ENCODE results near the gene NSUN2. TPM values are rescaled to one million over a fixed set of nuclear protein-coding genes. Genes with fewer than 3 reads are reported as not detected.

The NSUN2 gene
- total RNA-seq, 1 experiment from 2014 or later: 54.2 TPM

DNA sequence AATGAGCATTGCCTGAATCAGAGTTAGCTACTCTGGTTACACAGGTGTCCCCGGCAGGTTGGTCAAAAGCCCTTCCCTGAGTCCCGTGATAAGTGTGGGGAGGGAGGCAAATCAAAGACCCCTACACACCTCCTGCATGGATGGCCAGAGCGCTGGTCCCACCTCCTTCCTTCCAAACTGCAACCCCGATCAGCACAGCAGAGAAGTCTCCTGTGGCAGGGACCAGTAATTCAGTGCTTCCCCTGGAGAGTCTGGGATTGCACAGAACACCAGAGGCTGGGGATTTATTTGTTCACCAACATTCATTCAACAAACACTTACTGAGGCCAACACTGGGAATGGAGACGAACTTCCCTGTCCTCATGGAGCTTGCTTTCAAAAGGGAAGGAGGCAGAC is 46.2 kb downstream of the NSUN2 start:
- Histone ChIP-seq H3K4me1 (no peaks in the 10 kb centered on the region), H3K4me3 (no peak overlapping the region), H3K9me3 (replicated peaks) (no peaks in the 10 kb centered on the region), H3K36me3 (no peaks in the 10 kb centered on the region), H3K27me3 (no peaks in the 10 kb centered on the region), H3K27ac (no peak overlapping the region)
- no peak for DNase-seq

DNA sequence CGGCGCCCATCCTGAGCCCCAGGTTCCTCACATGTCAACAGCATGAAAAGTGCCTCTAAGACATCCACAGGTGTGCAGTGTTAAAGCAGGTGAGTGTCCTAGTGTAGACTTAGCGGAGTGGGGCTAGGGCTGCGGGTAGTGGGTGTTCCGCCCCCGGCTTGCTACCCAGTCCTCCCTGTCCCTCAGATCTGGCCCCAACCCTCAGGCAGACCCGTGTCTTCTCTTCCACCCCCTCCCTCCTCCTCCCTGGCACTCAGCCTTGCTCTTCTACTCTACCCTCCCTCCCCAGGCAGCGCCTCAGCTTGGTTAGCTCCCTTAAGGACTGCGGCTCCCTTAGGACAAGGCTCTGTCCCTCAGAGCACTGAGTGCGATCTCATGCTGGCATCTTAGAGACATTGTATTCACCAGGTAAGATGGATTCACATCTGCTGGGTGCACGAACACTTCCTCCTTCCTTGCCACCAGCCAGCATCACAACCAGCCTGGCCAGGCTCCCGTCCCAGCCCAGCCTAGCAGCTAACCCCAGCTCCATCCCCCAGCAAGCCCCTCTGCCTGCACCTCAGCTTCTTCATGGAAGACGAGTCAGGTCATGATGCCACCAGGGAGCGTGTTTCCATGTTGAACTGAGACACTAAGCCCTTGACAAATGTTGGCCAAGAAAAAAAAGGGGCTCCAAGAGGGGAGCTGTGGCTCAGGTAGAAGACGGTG is 46.8 kb downstream of the NSUN2 start:
- Histone ChIP-seq H3K36me3 (no peaks in the 10 kb centered on the region), H3K27me3 (no peaks in the 10 kb centered on the region), H3K4me3 (no peak overlapping the region), H3K27ac (no peak overlapping the region), H3K4me1 (no peaks in the 10 kb centered on the region), H3K9me3 (replicated peaks) (no peaks in the 10 kb centered on the region)
- DNase-seq: no peak

GRCh38 chr5:6585168-6585567 is 47.7 kb downstream of the NSUN2 start:
- DNase-seq: no peak
- Histone ChIP-seq H3K4me1 (no peaks in the 10 kb centered on the region), H3K4me3 (no peak overlapping the region), H3K27me3 (no peaks in the 10 kb centered on the region), H3K36me3 (no peaks in the 10 kb centered on the region), H3K9me3 (replicated peaks) (no peaks in the 10 kb centered on the region), H3K27ac (no peak overlapping the region)

DNA sequence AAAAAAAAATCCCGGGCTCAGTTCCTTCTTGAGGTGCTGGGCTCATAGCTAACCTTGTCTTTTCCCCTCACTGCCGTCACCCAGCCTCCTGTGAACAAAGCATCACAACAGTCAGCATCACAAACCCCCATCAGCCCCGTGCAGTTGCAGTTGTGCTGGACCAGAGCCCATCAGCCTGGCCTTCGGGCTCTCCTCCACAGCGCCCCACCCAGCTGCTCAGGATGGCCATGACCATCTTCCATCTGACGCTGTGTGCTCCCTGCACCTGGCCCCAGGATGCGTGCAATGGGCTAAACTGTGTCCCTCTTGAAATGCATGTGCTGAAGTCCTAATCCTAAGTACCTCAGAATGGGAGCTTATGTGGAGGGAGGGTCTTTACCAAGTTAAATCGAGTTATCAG is 48.1 kb downstream of the NSUN2 start:
- no peaks in the 10 kb centered on the region for H3K4me1 ChIP-seq
- H3K4me3 ChIP-seq: no peak overlapping the region
- no peaks in the 10 kb centered on the region for H3K9me3 ChIP-seq (replicated peaks)
- H3K36me3 ChIP-seq: no peaks in the 10 kb centered on the region
- DNase-seq: no peak
- H3K27ac ChIP-seq: no peak overlapping the region
- no peaks in the 10 kb centered on the region for H3K27me3 ChIP-seq

GRCh38 chr5:6584101-6584645 is 48.7 kb downstream of the NSUN2 start:
- no peak for DNase-seq
- Histone ChIP-seq H3K4me3 (no peak overlapping the region), H3K27me3 (no peaks in the 10 kb centered on the region)

GRCh38 chr5:6583049-6583880 is 49.6 kb downstream of the NSUN2 start:
- DNase-seq: no peak
- no peaks in the 10 kb centered on the region for H3K9me3 ChIP-seq (replicated peaks)
- no peaks in the 10 kb centered on the region for H3K36me3 ChIP-seq
- no peaks in the 10 kb centered on the region for H3K4me1 ChIP-seq
- no peak overlapping the region for H3K4me3 ChIP-seq
- no peak overlapping the region for H3K27ac ChIP-seq
- no peaks in the 10 kb centered on the region for H3K27me3 ChIP-seq

More at GRCh38 chr5:6584101-6584645, 48.7 kb downstream of the NSUN2 start:
- no peaks in the 10 kb centered on the region for H3K36me3 ChIP-seq
- no peaks in the 10 kb centered on the region for H3K9me3 ChIP-seq (replicated peaks)
- H3K27ac ChIP-seq: no peak overlapping the region
- H3K4me1 ChIP-seq: no peaks in the 10 kb centered on the region

- DNase-seq: no peak
- Histone ChIP-seq H3K4me3 (no peak overlapping the region), H3K27ac (no peak overlapping the region), H3K36me3 (no peaks in the 10 kb centered on the region), H3K4me1 (no peaks in the 10 kb centered on the region), H3K27me3 (no peaks in the 10 kb centered on the region), H3K9me3 (replicated peaks) (no peaks in the 10 kb centered on the region)
Observed at GRCh38 chr5:6582507-6583048, 50.3 kb downstream of the NSUN2 start.

GRCh38 chr5:6581559-6582426 is 51.1 kb downstream of the NSUN2 start:
- Histone ChIP-seq H3K9me3 (replicated peaks) (no peaks in the 10 kb centered on the region), H3K4me3 (no peak overlapping the region), H3K27ac (no peak overlapping the region), H3K27me3 (no peaks in the 10 kb centered on the region), H3K4me1 (no peaks in the 10 kb centered on the region), H3K36me3 (no peaks in the 10 kb centered on the region)
- DNase-seq: no peak

- no peak for DNase-seq
- no peak overlapping the region for H3K27ac ChIP-seq
- no peaks in the 10 kb centered on the region for H3K27me3 ChIP-seq
- no peaks in the 10 kb centered on the region for H3K9me3 ChIP-seq (replicated peaks)
- no peaks in the 10 kb centered on the region for H3K36me3 ChIP-seq
- no peaks in the 10 kb centered on the region for H3K4me1 ChIP-seq
- H3K4me3 ChIP-seq: no peak overlapping the region
Observed at GRCh38 chr5:6581090-6581489, 51.8 kb downstream of the NSUN2 start.

DNA sequence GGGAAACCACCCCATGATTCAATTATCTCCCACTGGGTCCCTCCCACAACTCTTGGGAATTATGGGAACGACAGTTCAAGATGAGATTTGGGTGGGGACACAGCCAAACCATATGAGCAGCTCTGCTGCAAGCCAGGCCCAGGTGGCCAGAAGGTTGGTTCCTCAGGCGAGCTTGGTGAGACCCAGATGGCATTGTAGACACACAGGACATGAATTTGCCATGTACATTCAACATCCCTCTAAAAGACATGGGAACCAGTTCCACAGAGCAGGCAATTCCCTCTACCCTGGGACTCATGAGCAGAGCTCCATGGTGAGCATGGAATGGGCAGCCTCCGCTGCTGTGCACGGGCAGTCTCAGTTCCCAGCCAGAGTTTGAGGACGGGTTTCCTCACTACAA is 53.3 kb downstream of the NSUN2 start:
- no peak overlapping the region for H3K27ac ChIP-seq
- H3K36me3 ChIP-seq: no peaks in the 10 kb centered on the region
- DNase-seq: no peak
- no peaks in the 10 kb centered on the region for H3K9me3 ChIP-seq (replicated peaks)
- no peaks in the 10 kb centered on the region for H3K4me1 ChIP-seq
- no peak overlapping the region for H3K4me3 ChIP-seq
- H3K27me3 ChIP-seq: no peaks in the 10 kb centered on the region

DNA sequence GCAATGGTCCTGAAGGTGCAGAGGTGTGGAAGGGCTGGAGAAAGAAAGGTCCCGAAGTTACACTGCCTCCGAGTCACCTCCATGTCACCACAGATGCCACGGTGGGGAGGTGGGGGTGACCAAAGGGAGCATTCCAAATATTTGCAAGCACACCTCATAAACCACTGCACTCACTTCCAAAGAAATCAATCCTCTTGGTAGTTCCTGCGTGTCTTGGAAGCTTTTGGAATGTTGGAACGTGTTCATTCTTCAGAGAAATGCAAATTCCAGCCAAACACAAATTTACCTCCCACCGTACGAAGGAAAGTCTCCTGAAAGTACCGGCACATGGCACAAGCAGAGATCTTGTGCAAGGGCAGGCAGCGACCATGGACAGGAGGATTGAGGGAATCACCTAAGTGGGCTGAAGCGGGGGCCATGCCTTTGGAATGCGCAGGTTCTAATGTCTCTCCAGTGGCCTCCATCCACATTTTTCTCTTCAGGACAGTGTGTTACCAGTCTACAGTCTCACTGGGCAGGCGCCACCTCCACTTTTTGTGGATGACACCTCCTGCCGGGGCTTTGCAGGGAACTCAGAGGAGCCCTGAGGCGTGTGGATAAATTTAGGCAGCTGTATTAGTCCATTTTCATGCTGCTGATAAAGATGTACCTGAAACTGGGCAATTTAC is 54.0 kb downstream of the NSUN2 start:
- Histone ChIP-seq H3K4me3 (no peak overlapping the region), H3K36me3 (no peaks in the 10 kb centered on the region), H3K4me1 (no peaks in the 10 kb centered on the region), H3K27me3 (no peaks in the 10 kb centered on the region), H3K27ac (no peak overlapping the region), H3K9me3 (replicated peaks) (no peaks in the 10 kb centered on the region)
- DNase-seq: no peak

DNA sequence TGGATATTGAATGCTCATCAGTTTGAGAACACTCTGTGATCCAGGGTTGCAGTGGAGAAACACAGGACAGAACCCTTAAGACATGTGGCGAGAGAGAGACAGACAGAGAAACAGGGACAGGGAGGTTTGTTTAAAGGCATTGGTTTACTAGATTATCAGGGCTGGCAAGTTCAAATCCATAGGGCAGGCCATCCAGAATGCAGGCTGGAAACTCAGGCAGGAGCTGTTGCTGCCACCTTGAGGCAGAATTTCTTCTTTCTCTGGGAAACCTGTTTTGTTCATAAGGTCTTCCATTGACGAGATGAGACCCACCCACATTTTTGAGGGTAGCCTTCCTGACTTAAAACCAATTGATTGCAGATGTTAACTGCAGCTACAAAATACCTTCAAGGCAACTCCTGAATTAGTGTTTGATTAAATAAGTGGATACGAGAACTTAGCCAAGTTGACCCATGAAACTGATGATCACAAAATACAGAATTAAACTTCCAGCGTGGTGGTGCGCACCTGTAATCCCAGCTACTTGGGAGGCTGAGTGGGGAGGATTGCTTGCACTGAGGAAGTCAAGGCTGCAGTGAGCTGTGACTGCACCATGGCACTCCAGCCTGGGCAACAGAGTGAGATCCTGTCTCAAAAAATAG is 55.9 kb downstream of the NSUN2 start:
- Histone ChIP-seq H3K9me3 (replicated peaks) (no peaks in the 10 kb centered on the region), H3K27ac (no peak overlapping the region), H3K36me3 (no peaks in the 10 kb centered on the region), H3K27me3 (no peaks in the 10 kb centered on the region), H3K4me1 (no peaks in the 10 kb centered on the region), H3K4me3 (no peak overlapping the region)
- DNase-seq: peak; percentile 9 to 43

DNA sequence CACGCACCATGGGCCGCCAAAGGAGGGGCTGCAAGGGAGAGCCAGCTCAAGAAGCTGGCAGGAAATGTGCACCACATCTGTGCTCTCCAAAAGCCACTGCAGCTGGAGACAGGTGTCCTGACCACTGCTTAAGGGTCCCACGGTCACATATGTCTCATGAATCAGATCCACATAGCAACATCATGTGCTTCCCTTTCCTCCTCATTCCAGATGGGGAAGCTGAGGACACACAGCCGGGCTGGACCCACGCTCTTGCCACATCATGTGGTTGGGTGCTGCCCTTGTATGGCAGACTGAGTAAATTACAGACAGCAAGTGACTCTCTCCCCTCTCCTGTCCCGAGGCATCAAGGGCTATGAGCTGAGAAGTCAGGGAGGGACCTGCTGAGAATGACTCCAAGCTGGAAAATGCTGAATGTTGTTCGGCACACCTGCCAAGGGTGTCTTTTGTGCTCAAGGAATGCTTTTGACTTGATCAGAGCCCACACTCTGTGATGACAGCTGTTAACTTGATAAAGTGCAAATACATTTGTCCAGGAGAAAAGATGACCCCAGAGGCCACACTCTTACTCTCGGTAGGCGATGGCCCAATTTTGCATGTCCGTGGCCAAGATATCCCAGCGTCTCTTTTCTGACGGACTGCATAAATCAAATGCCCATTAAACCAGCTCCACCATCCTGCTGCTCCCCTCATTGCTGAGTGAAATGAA is 58.2 kb downstream of the NSUN2 start:
- Histone ChIP-seq H3K36me3 (no peaks in the 10 kb centered on the region), H3K4me3 (no peak overlapping the region), H3K9me3 (replicated peaks) (no peaks in the 10 kb centered on the region), H3K27me3 (no peaks in the 10 kb centered on the region), H3K4me1 (no peaks in the 10 kb centered on the region), H3K27ac (no peak overlapping the region)
- no peak for DNase-seq

Measured in SJCRH30 (cell line).